Glomerular visceral epithelial cell (primary cell): Measurements from ENCODE around the gene FMN1.

Experiments used
- DNase-seq: peaks from one replicate; pipeline ENCODE4 v3.0.0-alpha.2; 2016; ENCODE audit errors: extremely low spot score

FMN1 gene

DNA sequence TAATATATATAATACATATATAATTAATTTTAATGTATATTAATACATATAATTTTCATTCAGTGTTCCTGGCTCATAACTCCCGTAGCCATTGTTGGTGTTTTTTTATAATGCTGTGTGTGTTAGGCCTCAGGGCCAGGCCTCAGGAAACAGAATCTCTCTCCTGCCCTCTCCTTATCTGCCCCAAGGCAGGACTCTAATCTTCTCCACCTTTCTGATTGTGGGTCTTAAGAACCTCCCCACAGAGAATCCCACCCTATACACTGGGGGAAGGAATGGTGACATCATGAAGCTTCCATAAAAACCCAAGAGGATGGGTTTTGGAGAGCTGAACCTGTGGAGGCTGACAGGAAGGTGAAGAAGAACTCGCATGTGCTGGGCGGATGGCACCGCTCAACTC lies 4.0 kb upstream of the FMN1 start:
- no peak for DNase-seq

DNA sequence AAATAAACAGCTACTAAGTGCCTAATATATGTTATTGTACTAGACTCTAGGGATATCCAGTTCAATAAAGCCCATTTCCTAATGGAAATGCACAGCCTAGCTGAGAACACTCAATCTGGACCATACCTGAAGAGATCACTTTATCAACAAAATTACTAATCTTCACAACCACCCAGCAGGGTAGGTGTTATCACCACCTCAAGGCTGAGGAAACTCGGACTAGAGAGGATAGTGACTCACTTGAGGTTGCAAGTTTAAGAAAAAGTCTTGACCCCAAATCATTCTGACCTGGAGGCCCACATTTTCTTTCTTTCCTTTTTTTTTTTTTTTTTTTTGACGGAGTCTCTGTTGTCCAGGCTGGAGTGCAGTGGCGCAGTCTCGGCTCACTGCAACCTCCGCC lies 3.1 kb upstream of the FMN1 start:
- no peak for DNase-seq

DNA sequence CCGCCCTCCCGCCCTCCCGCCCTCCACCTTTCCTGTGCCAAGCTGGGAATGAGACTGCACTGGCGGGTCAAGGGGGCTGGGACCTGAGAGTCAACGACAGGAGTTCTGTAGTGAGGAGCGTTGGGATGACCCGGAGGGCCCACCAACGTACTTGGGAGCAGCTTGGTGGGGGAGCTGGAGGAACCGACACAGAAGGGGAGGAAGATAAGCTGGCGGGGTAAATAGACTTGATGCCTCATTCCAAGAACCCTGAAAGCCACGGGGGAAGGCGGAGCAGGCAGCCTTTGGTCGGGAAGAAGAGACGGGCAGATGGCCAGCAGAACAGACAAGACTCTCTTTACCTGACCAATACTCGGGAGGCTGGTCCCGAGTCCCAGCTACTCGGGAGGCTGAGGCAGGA lies 277 bp downstream of the FMN1 start:
- no peak for DNase-seq

DNA sequence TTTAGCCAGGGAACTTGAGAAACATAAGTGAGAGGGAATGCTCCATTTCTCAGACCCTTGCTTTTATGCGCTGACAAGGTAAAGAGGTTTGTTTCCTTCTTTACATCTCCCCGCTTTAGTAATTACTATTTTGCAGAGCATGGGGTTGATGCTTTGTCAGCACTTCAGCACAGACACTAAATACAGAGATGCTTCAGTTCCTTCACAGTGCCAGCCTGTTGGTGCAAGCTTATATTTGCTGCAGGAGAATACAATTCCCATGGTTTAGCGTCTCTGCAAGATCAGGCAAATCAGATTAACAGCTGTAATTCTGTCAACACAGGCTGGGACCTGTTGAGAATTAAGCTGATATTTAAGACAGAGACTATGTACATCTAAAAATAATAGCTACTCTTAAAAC lies 2.9 kb downstream of the FMN1 start:
- DNase-seq, result no peak

DNA sequence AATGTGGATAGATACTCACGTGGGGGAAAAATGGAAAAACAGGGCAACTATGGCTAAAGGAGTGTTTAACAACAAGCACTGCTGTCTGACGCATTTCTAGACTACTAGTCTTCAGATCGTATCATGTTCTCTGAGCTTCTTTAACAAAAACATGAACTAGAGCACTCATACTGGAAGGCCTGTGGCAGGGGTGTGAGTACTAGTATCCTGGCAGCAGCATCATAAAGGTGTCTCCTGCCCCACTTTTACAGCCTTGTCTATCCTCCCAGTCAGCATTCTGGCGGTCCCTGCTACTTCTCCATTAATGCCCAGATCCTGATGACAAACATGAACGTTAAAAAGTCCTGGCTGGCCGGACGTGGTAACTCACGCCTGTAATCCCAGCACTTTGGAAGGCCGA lies 4.0 kb downstream of the FMN1 start:
- no peak for DNase-seq

DNA sequence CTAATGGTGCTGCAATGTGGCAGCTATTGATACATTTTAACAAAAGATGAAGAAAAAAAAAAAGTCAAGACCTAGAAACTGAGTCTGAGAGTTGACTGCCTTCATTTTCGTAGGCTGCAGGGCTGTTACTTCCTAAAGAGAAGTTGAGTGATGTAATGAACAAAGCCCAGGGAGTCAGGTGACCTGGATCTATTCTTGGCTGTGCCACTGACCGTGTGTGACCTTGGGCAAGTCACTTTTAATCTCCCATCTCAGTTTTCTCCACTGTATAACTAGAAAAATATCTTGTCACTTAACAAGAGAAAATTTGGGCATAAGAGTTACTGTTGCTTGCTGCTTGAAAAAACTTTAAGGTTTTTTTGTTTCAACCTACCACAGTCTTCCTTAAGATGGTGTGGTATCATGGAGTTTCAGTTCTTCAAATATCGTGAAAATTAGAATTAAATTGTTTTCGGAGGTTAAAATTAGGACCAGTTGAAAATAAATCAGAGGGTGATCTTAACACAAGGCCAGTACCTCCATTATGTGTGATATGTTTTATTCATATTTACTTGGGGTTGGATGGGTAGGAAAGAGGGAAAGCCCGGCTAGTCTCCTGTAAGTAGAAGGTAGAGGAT lies 5.8 kb downstream of the FMN1 start:
- no peak for DNase-seq

DNA sequence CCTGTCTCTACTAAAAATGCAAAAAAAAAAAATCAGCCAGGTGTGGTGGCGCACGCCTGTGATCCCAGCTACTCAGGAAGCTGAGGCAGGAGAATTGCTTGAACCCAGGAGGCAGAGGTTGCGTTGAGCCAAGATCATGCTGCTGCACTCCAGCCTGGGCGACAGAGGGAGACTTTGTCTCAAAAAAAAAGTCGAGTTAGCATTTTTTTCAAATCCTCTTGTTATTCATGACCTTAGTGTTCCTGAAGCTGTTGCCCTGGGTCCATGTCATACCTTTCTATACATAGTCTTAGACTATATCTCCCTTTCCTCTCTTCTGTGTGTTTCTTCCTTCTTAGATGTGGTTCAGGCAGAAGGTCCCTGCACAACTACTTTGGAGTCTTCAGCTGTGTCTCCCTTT lies 6.4 kb downstream of the FMN1 start:
- DNase-seq, result no peak

DNA sequence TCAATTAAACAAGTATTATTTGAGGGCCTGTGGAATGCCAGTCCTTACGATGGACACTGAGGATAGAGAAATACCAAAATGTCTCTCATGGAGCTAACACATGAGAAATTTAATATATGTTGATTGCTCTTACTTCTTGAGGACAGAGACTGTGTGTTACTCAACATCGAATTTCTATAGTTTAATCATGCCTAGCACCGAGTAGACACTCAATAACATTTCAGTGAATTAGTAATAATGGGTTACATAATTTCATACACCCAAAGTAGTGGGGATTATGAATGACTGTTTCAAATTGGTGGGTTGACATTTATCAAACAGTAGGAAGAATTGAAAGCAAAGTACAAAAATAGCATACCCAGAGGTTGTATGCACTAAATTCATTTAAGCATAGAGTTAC lies 11.2 kb downstream of the FMN1 start:
- DNase-seq, result no peak

DNA sequence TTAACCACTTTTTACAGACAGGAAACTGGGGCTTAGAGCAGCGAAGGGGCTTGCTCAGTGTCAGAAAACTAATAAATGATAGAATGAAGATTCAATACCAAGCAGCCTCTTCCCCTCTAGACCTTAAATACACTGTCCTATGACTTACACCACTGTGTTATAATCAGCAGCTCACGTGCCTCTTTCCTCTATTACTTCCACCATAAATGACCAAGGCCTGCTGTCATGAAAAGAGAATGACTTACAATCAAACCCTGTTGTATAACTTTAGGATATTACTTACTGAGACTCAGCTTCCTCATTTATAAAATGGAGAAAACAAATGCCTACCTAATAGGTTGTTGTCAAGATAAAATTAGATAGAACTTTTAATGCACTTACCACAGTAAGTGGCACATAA lies 11.6 kb downstream of the FMN1 start:
- DNase-seq, result no peak

DNA sequence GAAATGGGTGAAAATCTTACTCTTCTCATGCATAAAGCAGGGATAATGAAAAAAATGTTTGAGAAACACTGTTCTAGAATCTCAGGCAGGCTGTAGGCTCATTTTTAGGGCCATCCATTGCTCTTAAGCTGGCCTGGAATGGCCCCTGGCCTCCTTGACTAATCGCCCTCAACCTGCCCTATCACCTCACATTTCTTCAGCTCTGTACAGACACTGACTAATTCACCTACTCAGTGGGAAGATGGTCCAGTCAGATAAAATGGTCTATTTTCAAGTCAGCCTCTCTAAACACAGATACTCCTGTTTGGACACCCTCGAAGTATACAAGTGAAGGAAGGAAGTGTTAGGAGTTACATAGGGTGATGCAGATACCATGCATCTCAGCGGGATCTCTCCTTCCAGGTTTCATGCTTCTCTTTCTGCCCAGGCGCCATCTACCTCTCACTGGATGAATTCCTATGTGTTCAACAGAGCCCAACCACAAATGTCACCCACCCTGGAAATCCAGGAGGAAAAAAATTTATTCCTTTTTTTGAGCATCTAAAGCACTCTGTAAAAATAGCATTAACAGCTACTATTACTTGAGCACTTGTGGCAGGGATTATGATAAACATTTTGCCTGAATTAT lies 12.1 kb downstream of the FMN1 start:
- no peak for DNase-seq

DNA sequence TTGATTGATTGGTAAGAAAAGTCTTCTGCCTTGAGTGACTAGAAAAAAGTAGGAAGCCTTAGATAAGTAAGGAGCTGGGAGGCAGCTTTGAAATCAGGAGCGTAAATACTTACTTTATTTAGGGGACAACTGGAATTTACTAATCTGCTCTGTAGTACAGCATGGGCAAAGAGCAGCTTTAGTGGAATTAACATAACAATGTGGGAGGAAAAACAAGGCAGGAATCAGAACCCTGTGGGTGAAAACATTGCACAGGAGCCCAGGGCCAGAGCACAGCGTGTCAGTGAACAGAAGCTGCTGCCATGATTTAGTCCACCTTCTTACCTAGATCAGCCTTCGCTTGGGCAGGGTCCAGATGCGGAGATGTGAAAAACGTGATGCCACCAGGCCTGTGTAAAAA lies 14.6 kb downstream of the FMN1 start:
- DNase-seq, result no peak

DNA sequence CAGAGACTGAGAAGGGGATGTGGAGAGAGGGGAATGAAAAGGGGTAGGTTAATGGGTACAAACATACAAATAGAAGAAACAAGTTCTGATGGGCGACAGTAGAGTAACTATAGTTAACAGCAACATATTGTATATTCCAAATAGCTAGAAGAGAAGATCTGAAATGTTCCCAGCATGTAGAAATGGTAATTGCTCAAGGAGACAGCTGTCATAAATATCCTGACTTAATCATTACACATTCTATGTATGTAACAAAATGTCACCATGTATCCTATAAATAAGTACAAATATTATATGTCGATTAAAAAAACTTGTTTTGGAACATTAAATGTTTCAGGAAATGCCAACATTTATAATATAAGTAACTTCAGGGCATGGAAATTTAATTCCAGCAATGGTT lies 23.3 kb downstream of the FMN1 start:
- no peak for DNase-seq

DNA sequence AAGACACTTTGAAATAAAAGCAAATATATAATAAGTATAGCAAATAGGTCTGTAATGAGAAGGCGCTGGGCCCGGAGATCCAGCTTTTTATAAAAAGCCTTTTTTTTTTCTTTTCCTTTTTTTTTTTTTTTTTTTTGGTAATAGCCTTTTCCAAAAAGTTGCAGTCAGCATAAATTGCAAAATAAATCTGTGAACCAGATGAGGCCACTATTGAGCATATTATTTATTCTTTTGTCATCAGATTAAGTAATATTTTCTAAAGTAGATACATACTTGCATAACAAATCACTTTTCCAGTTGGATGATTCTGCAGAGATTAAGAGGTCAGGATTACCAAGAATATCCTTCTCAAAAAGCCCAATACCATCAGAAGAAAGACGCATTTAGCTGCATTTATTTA lies 24.9 kb downstream of the FMN1 start:
- DNase-seq, result no peak

DNA sequence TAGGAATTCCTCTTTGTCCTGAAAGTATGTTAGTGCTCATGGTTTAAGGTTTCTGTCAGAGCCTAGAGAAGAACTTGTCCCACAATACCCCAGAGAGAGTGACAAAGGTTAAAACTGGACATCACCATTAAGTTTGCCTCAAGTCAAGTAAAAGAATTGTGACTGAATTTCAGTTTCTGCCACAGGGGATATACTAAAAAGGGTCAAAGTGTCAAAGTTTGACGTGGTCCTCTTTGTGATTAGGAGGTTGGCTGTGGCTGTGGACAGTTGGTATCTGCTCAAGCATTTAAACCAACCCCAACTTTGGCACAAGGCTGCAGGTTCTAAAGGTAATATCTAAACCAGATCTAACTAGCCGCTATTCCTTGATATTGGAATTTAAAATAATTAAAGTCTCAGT lies 26.1 kb downstream of the FMN1 start:
- DNase-seq, result no peak

DNA sequence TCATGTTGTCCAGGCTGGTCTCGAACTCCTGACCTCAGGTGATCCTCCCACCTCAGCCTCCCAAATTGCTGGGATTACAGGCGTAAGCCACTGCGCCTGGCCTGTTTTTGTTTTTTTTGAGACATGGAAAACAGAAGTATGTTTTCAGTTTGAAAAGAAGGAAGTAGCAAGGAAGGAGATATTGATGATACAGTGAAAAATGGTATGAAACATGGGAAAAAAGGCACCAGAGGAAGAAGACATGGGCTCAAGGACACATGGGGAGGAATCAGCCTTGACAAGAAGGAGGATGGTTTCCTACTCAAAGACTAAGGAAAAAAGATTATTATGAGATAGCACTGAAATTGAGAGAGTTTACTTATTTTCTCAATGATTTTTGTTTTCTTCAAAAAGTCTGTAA lies 30.7 kb downstream of the FMN1 start:
- no peak for DNase-seq

DNA sequence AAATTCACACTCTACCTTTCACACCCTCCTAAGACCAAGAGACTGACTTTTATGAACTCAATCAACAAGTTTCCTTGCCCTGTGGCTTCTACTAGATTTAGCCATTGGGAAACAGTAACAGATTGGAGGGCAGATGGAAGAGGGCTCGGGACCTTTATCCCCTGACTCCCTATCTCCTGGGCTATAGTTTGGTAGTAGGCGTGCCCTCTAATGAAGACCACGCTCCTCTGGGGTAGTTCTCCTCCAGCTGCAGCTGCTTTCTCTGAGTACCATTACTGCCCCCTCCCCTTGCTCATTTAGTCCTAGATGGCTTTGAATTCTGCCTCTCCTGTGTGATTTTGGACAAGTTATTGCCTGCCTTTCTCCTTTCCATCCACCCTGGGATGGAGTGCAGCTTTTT lies 33.3 kb downstream of the FMN1 start:
- no peak for DNase-seq

DNA sequence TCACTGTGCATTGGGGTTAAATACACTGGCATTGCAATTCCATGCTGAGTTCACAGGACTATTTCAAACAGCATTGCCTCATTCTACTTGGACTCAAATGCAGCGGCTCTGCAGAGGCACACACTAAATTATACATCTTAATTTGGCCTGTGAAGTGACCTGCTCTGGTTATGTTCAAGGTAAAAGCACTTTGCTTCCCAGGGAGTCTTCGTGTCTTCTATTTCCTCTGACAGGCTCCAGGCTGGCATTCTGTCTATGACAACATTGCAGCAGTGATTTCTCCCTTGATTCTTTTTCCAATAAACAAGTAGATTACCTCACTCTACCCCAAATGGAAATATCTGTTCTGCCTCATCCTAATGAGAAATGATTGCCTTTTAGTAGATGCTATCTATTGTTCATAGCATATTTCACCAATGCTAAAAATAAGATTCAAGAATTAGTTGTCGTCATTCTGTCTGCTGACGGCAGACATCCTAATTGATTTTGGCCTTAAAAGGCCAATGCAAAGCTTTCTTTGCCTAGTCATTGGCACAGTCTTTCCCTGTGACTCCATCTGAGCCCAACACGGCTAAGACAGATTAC lies 33.8 kb downstream of the FMN1 start:
- no peak for DNase-seq

DNA sequence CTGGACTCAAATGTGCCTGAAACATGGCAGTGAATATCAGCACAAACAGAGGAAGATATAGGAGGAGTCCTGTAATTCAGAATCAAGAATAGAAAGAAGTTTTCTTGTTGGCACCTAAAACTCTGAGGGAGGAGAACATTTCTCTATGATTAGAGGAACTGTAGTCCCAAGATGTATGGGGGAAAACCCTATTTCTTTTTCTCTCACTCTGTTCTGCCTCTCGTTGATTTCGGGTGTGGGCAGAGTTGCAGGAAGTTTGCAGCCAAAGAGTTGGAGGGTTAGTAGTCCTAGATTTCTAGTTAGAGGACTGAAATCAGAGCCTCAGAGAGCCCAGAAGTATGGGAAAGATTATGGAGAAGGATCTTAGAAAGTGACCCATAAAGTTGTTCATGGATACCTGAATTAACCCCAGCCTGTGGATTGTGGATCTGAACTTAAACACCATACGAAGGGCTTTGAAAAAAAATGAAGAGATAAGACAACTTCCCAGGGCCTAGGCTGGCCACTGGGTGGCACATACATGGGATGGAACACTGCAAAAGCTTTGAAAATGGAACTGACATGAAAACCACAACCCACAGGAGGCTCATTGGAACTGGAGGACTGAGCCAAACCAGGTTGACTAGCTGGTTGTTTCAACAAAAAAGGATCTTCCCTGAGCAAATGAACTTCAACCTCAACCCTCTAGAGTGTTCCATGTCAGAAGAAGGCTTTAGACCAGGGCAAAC lies 34.6 kb downstream of the FMN1 start:
- DNase-seq, result no peak

DNA sequence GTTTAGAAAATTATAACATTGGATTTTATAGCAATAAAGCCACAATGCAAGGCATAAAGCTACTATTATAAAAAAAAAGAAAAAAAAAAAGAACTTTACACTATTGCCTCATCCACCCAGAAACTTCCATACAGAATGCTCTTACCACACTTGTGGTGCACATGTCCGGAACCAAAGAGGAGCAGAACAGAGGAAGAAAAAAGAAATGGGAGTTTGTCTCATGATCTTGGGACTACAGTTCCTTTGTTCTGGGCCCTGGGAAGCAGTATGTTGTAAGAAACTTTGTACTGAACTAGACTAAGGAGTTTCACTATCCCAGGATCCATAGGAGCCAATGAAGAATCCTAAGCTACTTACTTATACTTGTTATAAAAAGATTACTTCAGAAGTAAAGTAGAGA lies 36.1 kb downstream of the FMN1 start:
- no peak for DNase-seq

DNA sequence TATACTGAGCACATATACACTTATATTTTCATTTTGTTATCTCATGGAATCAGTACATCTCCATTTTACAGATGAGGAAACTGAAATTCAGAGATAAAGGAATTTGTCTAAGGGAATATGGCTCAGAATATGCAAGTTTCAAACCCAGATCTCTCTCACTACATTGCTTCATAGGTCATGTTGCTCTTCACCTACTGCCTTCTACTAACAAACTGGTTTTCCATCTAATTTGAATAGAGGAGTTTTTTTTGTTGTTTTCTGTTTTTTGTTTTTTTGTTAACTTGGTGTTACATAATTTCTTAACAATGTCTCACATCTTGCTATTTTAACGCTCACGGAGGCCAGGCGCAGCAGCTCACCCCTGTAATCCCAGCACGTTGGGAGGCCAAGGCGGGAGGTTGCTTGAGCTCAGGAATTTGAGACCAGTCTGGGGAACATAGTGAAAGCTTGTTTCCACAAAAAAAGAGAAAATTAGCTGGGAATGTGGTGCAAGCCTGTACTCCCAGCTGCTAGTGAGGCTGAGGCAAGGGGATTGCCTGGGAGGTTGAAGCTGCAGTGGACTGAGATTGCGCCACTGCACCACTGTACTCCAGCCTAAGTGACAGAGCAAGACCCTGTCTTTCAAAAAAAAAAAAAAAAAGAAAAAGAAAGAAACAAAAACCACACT lies 37.0 kb downstream of the FMN1 start:
- DNase-seq, result no peak

DNA sequence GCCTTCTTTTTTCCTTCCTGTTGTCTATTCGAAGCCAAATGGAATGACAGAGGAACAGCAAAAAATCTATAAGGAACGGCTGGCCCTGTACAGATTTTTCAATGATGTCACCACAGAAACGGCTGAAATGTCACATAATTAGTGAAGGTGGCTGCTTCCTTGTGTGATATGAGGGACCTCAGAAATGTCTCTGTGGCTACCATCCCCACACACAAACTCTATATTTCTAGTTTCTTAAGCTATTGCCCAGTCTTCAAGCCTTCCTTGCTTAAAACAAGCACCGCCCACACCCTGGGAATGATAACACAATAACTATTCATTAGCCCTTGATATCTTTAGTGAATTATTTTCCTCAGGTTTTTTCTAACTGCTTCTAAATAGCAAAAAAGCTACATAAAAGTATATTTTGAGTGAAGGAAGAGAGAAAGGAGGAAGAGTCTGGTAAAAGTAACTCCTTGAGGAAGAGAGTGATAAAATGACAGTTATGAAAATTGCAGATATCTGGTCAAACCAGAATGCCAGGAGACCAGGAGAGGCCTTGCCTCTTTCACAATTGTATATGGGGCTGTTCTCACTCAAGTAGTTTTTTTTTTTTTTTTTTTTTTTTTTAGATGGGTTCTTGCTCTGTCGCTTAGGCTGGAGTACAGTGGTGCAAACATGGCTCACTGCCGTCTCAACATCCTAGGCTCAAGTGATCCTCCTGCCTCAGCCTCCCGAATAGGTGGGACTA lies 38.7 kb downstream of the FMN1 start:
- no peak for DNase-seq
